GM21723 (cell line): ENCODE measurements around the gene LRP1B.
"Not testable (repeated sequence)": the region's sequence is repeated elsewhere in the genome, so short reads cannot be mapped to it uniquely, and the experiment has no call there.

Experiments used
- ATAC-seq: cut with Tn5 transposase; IDR thresholded peaks from one replicate; pipeline ENCODE4 v1.9.1; 2021; ENCODE audit warnings: mild to moderate bottlenecking, moderate library complexity; ENCODE audit not compliant: unreplicated experiment

LRP1B gene

DNA sequence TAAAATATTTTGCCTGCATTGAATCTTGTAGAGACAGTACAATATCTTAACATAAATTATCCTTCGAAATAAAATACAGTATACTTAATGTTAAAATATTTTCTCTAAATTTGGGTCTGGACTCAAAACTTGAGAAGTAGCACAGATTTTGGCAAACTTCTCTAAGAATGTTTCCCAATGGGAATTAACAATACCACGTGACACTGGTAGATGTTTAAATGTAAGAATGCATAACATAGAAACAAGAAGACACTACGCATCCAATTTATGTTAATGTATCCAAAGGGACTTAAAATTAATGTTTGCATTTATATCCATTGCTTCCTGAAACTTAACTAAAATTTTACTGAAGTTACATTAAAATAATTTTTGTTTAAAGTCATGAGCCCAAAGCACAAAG, 1460.9 kb downstream of the LRP1B start:
- ATAC-seq: no peak

DNA sequence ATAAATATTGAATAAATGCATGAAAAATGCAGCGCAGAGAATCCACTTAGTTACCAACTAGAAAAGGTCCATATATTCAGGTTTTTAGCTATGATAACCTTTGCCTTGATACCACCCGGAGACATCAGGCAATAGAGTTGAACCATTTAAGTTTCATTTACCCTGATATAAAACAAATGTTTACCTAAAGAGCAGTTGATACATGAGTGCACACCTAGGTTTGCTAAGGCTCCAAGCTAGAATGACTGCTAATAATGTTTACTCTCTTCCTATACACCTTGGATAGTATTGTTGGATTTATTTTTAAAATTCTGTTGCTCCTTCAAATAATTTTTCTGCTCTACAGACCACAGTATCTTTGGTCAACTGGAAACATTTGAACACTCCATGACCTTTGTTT, 1463.6 kb downstream of the LRP1B start:
- ATAC-seq: no peak

DNA sequence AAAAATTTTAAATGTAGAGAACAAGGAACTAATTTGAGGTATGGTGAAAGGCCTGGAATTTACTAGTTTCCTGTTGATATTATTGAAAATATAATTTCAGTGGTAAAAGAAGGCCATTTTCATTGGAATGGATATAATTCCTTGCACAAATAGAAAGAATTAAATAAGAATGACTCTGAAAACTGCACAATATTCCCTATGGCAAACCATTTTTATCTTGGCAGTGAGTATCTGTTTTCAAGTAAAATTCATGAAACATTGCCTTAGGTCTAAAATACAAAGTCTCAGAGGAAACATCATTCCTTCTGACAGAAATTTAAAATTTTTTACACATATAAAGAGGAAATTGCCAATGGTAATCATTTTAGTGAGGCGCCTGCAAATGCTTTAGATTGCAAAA, 1468.3 kb downstream of the LRP1B start:
- no peak for ATAC-seq

DNA sequence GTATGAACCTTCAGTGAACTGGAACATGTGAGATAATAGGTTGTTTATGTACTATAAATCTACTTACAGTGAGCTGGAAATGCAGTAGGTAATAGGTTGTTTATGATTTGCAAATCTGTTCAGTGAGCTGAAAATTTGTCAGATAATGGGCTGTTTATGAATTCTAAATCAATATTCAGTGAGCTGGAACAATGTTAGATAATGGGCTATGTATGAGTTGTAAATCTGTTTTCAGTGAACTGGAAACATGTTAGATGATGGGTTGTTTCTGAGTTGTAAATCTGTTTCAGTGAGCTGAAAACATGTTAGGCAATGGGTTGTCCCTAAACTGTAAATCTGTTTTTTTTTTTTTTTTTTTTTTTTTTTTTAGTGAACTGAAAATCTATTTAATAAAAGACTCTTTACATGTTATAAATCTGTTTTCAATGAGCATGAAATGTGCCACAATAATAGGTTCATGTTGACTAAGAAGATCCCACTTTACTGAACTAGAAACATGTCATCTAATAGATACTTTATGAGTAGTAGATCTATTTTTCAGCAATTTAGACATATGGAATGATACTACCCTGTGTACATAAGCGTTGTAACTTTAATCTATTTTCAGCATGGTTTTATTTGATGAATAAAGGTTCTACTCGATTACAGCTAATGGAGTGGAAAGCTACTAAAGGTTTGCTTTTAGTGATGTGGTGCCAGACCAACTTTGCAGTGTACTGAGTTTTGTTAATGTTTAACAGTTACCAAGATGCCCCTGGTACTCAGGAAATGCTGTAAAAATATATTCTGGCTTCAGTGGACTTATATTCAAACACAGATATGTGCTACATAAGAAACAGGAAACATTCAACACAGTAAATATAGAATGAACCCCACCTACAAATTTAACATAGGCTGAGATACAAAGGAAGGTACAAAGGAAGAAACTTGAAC, 1471.8 kb downstream of the LRP1B start:
- no peak for ATAC-seq

DNA sequence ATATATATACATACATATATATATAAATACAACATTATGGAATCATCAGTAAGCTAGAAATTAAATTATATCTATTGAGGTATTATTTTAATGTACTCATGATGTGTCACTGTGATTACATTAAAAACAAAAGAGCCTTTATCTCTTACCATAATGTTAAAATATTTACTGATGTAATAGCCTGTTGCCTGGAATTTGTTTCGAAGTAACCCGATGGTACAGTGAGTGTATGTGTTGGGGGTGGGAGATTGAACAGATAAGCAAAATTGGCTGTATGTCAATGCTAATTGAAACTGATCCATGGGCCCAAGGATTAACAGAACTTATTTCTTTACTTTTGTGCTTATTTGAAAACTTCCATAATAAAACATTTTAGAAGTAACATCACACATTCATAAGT, 1473.2 kb downstream of the LRP1B start:
- no peak for ATAC-seq

DNA sequence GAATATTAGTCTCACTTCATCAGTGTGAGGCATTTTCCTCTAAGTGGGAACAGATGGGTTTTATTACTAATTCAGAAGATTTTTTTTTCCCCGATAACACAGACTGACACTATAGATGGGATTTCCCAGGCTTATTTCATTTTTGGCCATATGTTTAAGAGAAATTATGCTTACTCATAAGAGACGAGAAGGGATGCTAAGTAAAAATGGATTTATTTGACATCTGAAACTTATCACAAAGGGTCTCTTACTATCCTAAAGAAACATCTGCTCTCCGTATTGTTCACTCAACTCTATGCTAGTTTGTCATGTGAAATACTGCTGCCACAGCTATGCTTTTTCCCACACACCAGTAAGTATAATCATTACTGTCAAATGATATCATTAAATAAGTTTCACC, 1476.3 kb downstream of the LRP1B start:
- ATAC-seq: no peak

DNA sequence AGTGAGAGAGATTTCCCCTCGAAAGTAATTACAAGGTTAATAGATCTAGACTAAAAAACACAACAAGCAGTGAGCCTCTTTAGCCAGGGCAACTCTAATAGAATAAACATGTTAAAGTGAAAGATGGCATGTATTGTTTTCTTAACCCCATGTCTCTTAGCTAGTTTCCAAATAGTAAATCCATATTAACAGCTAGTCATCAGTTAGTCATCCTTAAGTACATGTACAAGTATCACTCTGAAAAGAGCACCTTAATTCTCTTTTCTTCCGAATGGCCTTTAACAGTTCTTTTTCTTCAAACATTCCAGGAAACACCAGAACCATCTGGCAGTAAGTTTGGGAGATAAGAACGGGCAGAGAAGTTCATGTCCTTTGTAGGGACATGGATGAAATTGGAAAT, 1480.0 kb downstream of the LRP1B start:
- ATAC-seq: no peak

DNA sequence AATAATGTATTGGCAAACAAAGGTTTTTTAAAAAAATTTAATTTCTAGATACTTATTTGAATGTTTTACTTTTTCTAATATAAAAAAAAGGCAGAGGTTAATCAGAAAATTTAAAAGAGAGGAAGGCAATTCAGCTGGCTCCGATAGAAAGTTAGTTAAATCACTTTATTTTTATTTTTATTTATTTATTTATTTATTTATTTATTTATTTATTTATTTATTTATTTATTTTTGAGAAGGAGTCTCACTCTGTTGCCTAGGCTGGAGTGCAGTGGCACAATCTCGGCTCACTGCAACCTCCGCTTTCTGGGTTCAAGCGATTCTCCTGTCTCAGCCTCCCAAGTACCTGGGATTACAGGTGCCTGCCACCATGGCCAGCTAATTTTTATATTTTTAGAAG, 1480.7 kb downstream of the LRP1B start:
- not testable (repeated sequence) for ATAC-seq

DNA sequence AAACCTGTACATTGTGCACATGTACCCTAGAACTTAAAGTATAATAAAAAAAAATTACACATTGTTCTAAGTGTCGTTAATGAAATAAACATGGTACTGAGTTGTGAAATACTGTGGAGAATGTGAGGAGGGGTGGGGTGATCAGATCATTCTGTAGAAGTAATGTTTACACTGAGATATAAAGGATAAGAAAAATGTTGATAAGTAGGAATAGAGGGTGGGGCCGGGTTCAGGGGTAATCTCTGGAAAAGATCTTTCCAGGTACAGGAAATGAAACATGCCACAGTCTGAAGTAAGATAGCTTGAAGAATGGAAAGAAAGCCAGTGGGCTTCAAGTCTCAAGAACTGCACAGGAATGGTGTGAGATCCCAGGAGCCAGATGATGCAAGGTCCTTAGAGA, 1482.4 kb downstream of the LRP1B start:
- ATAC-seq: no peak

DNA sequence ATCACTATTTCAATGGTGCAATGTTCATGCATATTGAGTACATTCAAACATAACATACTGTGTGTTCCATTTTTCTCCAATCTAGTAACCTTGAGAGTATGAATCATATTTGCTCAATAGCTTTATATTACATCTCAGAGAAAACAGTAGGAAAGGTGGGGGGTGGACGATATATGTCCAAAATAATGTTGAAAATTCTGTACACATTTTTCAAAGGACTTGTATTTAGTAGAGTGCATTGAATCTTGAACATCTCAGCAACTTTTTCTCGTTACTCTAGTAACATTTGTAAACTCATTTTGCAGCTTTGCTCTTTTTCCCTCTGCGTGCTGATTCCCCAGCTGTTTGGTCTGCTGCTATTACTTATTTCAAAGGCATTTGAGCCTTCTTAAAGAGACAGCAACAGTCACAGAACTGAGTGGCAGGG, 1487.0 kb downstream of the LRP1B start:
- ATAC-seq: no peak

DNA sequence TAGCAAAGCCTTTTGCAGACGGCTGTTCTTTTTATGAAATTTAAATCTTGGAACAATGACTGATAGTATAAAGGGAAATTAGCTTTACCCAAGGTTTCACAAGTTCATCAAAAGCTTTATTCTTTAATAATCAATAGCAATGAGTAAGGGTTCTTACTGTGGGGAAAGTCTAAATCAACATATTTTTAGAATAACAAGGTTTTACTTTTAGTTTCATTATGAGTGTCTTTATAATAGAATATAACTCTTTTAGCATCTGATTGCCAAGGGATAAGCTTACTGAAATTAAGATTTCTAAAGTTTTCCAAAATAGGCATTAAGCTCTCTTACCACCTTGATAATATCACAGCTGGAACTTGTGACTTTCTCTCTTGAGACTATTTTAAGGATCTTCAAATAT, 1489.7 kb downstream of the LRP1B start:
- ATAC-seq: no peak

DNA sequence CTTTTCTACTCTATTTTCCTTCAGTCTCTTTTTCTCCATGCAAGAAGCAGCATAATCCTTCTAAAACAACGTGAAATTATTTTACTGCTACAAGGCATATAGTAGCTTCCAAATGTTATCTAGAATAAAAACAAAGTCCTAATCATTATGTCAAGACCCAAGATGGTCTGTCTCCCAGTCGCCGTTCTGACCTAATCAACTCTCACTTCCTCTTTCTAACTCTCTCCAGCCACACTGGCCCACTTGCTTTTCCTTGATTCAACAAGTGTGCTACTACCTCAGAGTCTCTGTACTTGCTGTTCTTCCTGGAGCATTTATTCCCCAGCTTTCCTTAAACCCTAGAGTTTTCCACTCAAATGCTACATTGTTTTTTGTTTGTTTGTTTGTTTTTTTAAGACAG, 1491.2 kb downstream of the LRP1B start:
- ATAC-seq: peak; percentile 72

DNA sequence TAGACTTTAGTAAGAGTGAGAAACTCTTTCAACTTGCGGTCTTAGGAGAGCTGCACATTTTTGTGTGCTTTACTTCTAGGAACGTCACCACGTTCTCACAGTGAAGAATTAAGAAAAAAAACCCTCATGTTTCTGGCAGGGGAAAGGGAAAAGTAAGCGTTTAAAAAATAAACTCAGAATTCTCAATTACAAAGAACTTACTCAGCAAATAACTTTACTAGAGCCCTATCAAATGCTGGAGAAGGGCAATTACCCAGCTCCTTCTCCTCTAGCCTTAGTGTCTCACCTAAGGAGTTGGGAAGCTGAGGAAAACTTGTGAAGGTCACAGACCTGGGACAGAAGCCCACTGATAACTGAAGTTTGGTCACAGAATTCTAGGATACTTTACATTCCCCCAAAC, 1500.3 kb downstream of the LRP1B start:
- ATAC-seq: no peak

DNA sequence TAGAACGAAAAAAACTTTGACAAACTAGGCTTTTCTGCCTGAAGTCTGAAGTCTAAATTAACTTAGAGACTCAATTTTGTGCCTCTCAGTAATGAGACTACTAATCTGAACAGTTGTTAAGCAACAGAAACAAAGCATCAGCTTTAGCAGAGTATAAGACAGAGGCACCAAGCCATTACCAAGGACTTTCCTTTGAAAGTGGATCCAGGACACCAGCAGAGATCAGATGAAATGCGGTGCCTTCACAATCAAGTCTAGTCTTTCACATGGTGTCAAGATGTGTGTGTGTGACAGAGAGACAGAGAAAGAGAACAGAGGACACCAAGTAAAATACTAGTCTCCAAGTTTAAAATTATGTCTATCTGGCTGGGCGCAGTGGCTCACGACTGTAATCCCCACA, 1502.9 kb downstream of the LRP1B start:
- no peak for ATAC-seq

DNA sequence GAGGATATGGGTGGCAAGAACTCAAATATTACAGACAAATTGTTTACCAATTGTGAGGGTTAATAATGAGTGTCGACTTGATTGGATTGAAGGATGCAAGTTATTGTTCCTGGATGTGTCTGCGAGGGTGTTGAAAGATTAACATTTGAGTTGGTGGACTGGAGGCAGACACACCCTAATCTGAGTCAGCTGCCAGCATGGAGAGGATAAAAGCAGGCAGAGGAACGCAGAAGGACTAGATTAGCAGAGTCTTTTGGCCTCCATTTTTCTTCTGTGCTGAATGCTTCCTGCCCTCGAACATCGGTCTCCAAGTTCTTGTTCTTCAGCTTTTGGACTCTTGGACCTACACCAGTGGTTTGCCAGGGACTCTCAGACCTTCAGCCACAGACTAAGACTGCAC, 1503.7 kb downstream of the LRP1B start:
- ATAC-seq: no peak

DNA sequence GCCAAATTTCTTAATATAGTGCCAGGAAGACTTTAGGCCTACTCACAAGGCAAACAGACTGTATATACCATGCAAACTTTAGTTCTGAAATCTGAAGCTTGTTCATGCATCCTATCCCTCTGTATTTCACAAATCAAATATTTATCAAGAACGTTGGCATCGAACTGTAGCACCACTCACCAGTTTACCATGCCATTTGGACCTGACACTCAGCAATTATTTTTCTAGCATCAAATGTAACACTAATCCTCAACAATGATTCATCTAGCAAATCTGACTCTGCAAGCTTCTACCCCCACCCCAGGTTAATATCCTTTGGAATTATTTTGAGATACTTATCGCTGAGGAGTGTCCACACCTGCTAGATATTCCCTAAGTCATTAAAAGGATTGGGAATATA, 1506.6 kb downstream of the LRP1B start:
- ATAC-seq: no peak

DNA sequence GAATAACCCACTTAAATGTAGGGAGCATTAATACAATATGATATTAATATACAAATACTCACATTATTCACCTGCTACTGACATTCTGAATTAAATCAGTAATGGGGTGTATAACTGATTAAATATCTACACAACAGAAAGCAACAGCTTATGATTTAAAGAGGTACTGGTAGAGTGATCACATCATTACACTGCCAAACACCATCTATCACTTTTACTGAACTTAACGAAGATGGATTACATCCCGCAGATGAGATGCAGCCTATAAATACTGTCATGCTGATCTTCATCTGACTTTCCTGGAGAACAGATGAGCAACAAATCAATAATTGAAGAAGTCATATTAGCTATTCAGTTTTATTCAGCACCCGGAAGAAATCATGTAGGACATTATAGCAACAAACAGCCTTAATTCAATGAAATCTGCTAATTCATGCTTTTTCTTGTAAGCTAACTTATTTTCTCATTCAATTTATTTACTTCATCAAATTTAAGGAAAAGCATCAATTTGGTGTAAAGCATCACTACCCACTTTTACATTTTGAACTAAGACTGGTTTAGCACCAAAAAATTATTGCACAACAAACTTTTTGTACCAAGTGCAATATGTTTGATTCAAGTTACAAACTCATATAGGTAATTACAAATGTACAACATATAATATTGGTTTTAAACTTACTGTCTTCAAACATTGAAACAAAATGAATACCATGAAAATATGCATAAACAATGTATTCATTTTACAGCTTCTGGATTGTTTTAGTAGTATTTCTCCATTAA, 1509.0 kb downstream of the LRP1B start:
- no peak for ATAC-seq

DNA sequence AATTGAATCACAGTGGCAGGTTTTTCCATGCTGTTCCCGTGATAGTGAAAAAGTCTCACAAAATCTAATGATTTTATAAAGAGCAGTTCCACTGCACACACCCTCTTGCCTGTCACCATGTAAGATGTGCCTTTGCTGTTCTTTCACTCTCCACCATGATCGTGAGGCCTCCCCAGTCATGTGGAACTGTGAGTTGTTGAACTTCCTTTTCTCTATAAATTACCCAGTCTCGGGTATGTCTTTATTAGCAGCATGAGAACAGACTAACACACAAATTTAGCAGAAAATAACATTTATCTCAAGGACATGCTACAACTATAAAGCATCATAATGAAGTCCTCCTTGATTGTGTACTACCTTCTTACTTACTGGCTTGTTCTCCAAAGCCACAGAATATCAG, 1526.0 kb downstream of the LRP1B start:
- no peak for ATAC-seq

DNA sequence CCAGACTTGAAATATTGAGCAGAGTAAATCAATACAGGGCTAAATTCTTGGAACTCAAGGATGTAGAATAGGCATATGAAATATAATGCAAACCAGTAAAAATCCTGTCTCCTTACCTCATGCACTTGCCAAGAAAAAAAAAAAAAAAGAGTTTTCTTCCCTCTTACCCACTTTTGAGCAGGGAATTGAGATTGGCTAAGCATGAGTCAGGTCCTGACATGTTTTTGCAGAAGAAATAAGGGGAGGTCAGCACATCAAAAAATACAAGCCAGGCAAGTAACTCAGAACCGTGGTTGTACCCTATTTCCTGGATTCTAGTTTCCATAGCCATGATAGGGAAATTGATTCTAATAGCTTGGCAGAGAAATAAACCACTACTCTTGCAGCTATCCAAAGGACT, 1526.7 kb downstream of the LRP1B start:
- ATAC-seq: no peak

DNA sequence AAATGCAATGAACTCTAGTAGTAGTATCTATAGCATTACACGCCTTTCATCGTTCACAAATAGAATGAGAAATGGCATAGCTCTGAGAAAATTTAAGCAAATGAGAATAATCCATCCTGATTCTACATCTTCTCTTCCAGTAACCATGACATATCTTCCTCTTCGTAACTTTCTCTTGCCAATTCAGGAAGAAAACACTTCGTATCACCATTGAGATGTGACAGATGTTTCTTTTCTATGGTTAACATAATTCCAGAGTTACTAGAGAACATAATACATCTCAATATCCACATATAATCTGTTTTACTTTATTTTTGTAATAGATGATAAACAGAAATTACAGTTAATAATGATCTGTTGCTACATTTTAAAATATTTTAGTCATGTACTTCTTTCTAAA, 1527.4 kb downstream of the LRP1B start:
- no peak for ATAC-seq

DNA sequence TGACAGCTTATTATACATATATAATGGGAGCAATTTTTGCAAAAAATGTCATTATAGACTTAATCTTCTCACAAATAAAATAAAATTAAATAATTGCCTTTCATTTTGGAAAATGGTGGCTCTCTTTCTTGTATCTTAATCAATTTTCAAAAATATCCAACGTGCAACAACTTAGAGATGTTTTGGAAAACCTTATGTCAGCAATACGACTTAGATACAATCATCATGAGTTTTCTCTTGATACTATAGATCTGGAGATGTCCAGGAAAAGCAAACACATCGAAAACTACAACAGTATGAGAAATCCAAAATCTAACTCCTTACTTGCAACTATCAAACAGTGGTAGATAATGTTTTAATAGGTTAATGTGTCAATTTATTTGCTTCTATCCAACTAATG, 1529.0 kb downstream of the LRP1B start:
- ATAC-seq: no peak

DNA sequence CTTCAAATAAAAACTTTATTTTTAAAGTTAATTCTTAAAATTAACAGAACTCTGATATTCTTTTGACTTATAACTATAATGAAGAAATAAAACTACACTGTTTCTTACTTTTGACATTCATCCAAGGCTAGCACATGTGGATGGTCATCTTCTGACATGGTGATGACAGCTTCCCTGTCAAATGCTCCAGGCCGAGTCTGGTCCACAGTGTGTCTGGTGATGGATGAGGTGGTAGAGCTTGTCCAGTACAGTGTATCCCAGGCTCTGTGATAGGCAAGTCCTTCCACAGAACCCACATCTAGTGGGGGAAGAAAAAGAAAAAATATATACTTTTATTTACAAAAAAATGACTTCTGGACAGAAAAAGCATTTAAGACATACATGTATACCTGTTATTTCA, 1529.5 kb downstream of the LRP1B start:
- no peak for ATAC-seq
